ENCODE results near the gene DUOX2.
"Not testable (repeated sequence)": the region's sequence is repeated elsewhere in the genome, so short reads cannot be mapped to it uniquely, and the experiment has no call there.

Gene DUOX2

GRCh38 chr15:45091576-45091975, 22.4 kb downstream of the DUOX2 start:
- Histone ChIP-seq H3K4me3 (ENCODE audit: low read length) (no peak overlapping the region), H3K4me1 (ENCODE audit: control insufficient read depth, insufficient read depth, low read length) (no peaks in the 10 kb centered on the region), H3K36me3 (ENCODE audit: insufficient read depth, low read length) (no peaks in the 10 kb centered on the region), H3K4me2 (ENCODE audit: low read length) (no peak overlapping the region), H3K9me3 (replicated peaks; ENCODE audit: low read length) (no peaks in the 10 kb centered on the region), H3K27me3 (ENCODE audit: control insufficient read depth, insufficient read depth, low read length) (peaks cover 58% of the 10 kb centered on the region), H3K9ac (ENCODE audit: low read depth, low read length) (no peak overlapping the region)

GRCh38 chr15:45091161-45091560, 22.8 kb downstream of the DUOX2 start:
- Histone ChIP-seq H3K4me2 (ENCODE audit: low read length) (no peak overlapping the region), H3K9ac (ENCODE audit: low read depth, low read length) (no peak overlapping the region), H3K36me3 (ENCODE audit: insufficient read depth, low read length) (no peaks in the 10 kb centered on the region), H3K27me3 (ENCODE audit: control insufficient read depth, insufficient read depth, low read length) (peaks cover 58% of the 10 kb centered on the region), H3K9me3 (replicated peaks; ENCODE audit: low read length) (no peaks in the 10 kb centered on the region), H3K4me3 (ENCODE audit: low read length) (no peak overlapping the region), H3K4me1 (ENCODE audit: control insufficient read depth, insufficient read depth, low read length) (no peaks in the 10 kb centered on the region)

GRCh38 chr15:45089712-45090373, 24.1 kb downstream of the DUOX2 start:
- no peaks in the 10 kb centered on the region for H3K9me3 ChIP-seq (replicated peaks; ENCODE audit: low read length)
- H3K4me2 ChIP-seq (ENCODE audit: low read length): no peak overlapping the region
- H3K9ac ChIP-seq (ENCODE audit: low read depth, low read length): no peak overlapping the region
- no peak overlapping the region for H3K4me3 ChIP-seq (ENCODE audit: low read length)
- no peaks in the 10 kb centered on the region for H3K36me3 ChIP-seq (ENCODE audit: insufficient read depth, low read length)
- peaks cover 64% of the 10 kb centered on the region for H3K27me3 ChIP-seq (ENCODE audit: control insufficient read depth, insufficient read depth, low read length)
- H3K4me1 ChIP-seq (ENCODE audit: control insufficient read depth, insufficient read depth, low read length): no peaks in the 10 kb centered on the region

GRCh38 chr15:45088801-45089711, 24.9 kb downstream of the DUOX2 start:
- no peak overlapping the region for H3K9ac ChIP-seq (ENCODE audit: low read depth, low read length)
- peaks cover 70% of the 10 kb centered on the region for H3K27me3 ChIP-seq (ENCODE audit: control insufficient read depth, insufficient read depth, low read length)
- no peaks in the 10 kb centered on the region for H3K9me3 ChIP-seq (replicated peaks; ENCODE audit: low read length)
- no peak overlapping the region for H3K4me2 ChIP-seq (ENCODE audit: low read length)
- H3K4me1 ChIP-seq (ENCODE audit: control insufficient read depth, insufficient read depth, low read length): no peaks in the 10 kb centered on the region
- H3K4me3 ChIP-seq (ENCODE audit: low read length): no peak overlapping the region
- no peaks in the 10 kb centered on the region for H3K36me3 ChIP-seq (ENCODE audit: insufficient read depth, low read length)

- no peaks in the 10 kb centered on the region for H3K4me1 ChIP-seq (ENCODE audit: control insufficient read depth, insufficient read depth, low read length)
- no peak overlapping the region for H3K4me3 ChIP-seq (ENCODE audit: low read length)
- H3K9me3 ChIP-seq (replicated peaks; ENCODE audit: low read length): no peaks in the 10 kb centered on the region
- H3K36me3 ChIP-seq (ENCODE audit: insufficient read depth, low read length): no peaks in the 10 kb centered on the region
- H3K4me2 ChIP-seq (ENCODE audit: low read length): no peak overlapping the region
- H3K9ac ChIP-seq (ENCODE audit: low read depth, low read length): no peak overlapping the region
- H3K27me3 ChIP-seq (ENCODE audit: control insufficient read depth, insufficient read depth, low read length): peaks cover 66% of the 10 kb centered on the region
Observed at GRCh38 chr15:45087513-45087912, 26.5 kb downstream of the DUOX2 start.

GRCh38 chr15:45084163-45084562, 29.8 kb downstream of the DUOX2 start:
- no peak overlapping the region for H3K9ac ChIP-seq (ENCODE audit: low read depth, low read length)
- no peaks in the 10 kb centered on the region for H3K36me3 ChIP-seq (ENCODE audit: insufficient read depth, low read length)
- peaks cover 36% of the 10 kb centered on the region for H3K27me3 ChIP-seq (ENCODE audit: control insufficient read depth, insufficient read depth, low read length)
- H3K4me1 ChIP-seq (ENCODE audit: control insufficient read depth, insufficient read depth, low read length): no peaks in the 10 kb centered on the region
- H3K9me3 ChIP-seq (replicated peaks; ENCODE audit: low read length): no peaks in the 10 kb centered on the region
- no peak overlapping the region for H3K4me3 ChIP-seq (ENCODE audit: low read length)
- H3K4me2 ChIP-seq (ENCODE audit: low read length): no peak overlapping the region

GRCh38 chr15:45083223-45083622, 30.7 kb downstream of the DUOX2 start:
- H3K4me3 ChIP-seq (ENCODE audit: low read length): no peak overlapping the region
- H3K9ac ChIP-seq (ENCODE audit: low read depth, low read length): no peak overlapping the region
- peaks cover 28% of the 10 kb centered on the region for H3K27me3 ChIP-seq (ENCODE audit: control insufficient read depth, insufficient read depth, low read length)
- H3K9me3 ChIP-seq (replicated peaks; ENCODE audit: low read length): no peaks in the 10 kb centered on the region
- H3K36me3 ChIP-seq (ENCODE audit: insufficient read depth, low read length): no peaks in the 10 kb centered on the region
- H3K4me1 ChIP-seq (ENCODE audit: control insufficient read depth, insufficient read depth, low read length): no peaks in the 10 kb centered on the region
- H3K4me2 ChIP-seq (ENCODE audit: low read length): no peak overlapping the region

GRCh38 chr15:45082412-45082811, 31.6 kb downstream of the DUOX2 start:
- H3K4me2 ChIP-seq (ENCODE audit: low read length); H3K9me3 ChIP-seq (replicated peaks; ENCODE audit: low read length); H3K36me3 ChIP-seq (ENCODE audit: insufficient read depth, low read length); H3K4me1 ChIP-seq (ENCODE audit: control insufficient read depth, insufficient read depth, low read length); H3K4me3 ChIP-seq (ENCODE audit: low read length); H3K9ac ChIP-seq (ENCODE audit: low read depth, low read length): not testable (repeated sequence)
- peaks cover 23% of the 10 kb centered on the region for H3K27me3 ChIP-seq (ENCODE audit: control insufficient read depth, insufficient read depth, low read length)

GRCh38 chr15:45080593-45080992, 33.4 kb downstream of the DUOX2 start:
- not testable (repeated sequence) for H3K36me3 ChIP-seq (ENCODE audit: insufficient read depth, low read length); H3K4me1 ChIP-seq (ENCODE audit: control insufficient read depth, insufficient read depth, low read length); H3K4me2 ChIP-seq (ENCODE audit: low read length); H3K9ac ChIP-seq (ENCODE audit: low read depth, low read length); H3K4me3 ChIP-seq (ENCODE audit: low read length); H3K9me3 ChIP-seq (replicated peaks; ENCODE audit: low read length)
- H3K27me3 ChIP-seq (ENCODE audit: control insufficient read depth, insufficient read depth, low read length): peaks cover 18% of the 10 kb centered on the region

- not testable (repeated sequence) for H3K36me3 ChIP-seq (ENCODE audit: insufficient read depth, low read length); H3K4me1 ChIP-seq (ENCODE audit: control insufficient read depth, insufficient read depth, low read length); H3K9ac ChIP-seq (ENCODE audit: low read depth, low read length); H3K4me3 ChIP-seq (ENCODE audit: low read length); H3K9me3 ChIP-seq (replicated peaks; ENCODE audit: low read length); H3K4me2 ChIP-seq (ENCODE audit: low read length)
- H3K27me3 ChIP-seq (ENCODE audit: control insufficient read depth, insufficient read depth, low read length): peaks cover 11% of the 10 kb centered on the region
Observed at GRCh38 chr15:45079628-45080246, 34.2 kb downstream of the DUOX2 start.

GRCh38 chr15:45079201-45079600, 34.8 kb downstream of the DUOX2 start:
- H3K36me3 ChIP-seq (ENCODE audit: insufficient read depth, low read length); H3K4me3 ChIP-seq (ENCODE audit: low read length); H3K9me3 ChIP-seq (replicated peaks; ENCODE audit: low read length); H3K27me3 ChIP-seq (ENCODE audit: control insufficient read depth, insufficient read depth, low read length); H3K4me1 ChIP-seq (ENCODE audit: control insufficient read depth, insufficient read depth, low read length); H3K9ac ChIP-seq (ENCODE audit: low read depth, low read length); H3K4me2 ChIP-seq (ENCODE audit: low read length): not testable (repeated sequence)

Measured in skeletal muscle satellite cell (primary cell).